Nephron (organoid): ENCODE measurements around the gene ACAD11.

Experiments
- H3K27ac Mint-ChIP-seq, 3 experiments: 2 replicates each; pipeline ENCODE4 v1.8.0; 2020; ENCODE audit warnings: mixed read lengths in 3 of 3, mild to moderate bottlenecking in 2 of 3, moderate library complexity in 1 of 3
- H3K27me3 Mint-ChIP-seq: 2 replicates; pipeline ENCODE4 v1.8.0; 2021; ENCODE audit warnings: low read depth, mild to moderate bottlenecking, moderate library complexity, mixed read lengths
- H3K36me3 Mint-ChIP-seq: 2 replicates; pipeline ENCODE4 v1.8.0; 2020; ENCODE audit warnings: low read depth, mixed read lengths
- H3K4me1 Mint-ChIP-seq: 2 replicates; pipeline ENCODE4 v1.8.0; 2020; ENCODE audit warnings: mixed read lengths
- H3K4me3 Mint-ChIP-seq, 3 experiments: 2 replicates each; pipeline ENCODE4 v1.8.0; 2020; ENCODE audit warnings: mild to moderate bottlenecking in 3 of 3, mixed read lengths in 3 of 3, moderate library complexity in 2 of 3
- H3K9me3 Mint-ChIP-seq: 2 replicates; pipeline ENCODE4 v1.8.0; 2020; ENCODE audit warnings: mixed read lengths
- CTCF ChIP-seq, 3 experiments: fragments of 200-600 bp; sonication (generic); IDR thresholded peaks; one replicate each; pipeline ENCODE4 v1.5.0; 2021; ENCODE audit warnings: antibody characterized with exemption in 3 of 3; ENCODE audit not compliant: unreplicated experiment in 3 of 3

Gene ACAD11

GRCh38 chr3:132681421-132681820, 21.8 kb upstream of the ACAD11 start:
- no peak for TF ChIP-seq CTCF (IDR thresholded peaks at IDR 0.05; ENCODE audit: unreplicated experiment in 3 of 3)
- no peak overlapping the region for H3K4me3 Mint-ChIP-seq
- H3K4me1 Mint-ChIP-seq, result no peaks in the 10 kb centered on the region
- H3K36me3 Mint-ChIP-seq, result peaks cover 54% of the 10 kb centered on the region
- H3K27ac Mint-ChIP-seq, result no peak overlapping the region
- H3K27me3 Mint-ChIP-seq, result no peaks in the 10 kb centered on the region
- no peaks in the 10 kb centered on the region for H3K9me3 Mint-ChIP-seq

GRCh38 chr3:132679911-132680310, 20.3 kb upstream of the ACAD11 start:
- Mint-ChIP-seq H3K9me3 (no peaks in the 10 kb centered on the region), H3K27ac (peak overlapping the region in 1 of 3 experiments; percentile 6), H3K4me1 (no peaks in the 10 kb centered on the region), H3K4me3 (no peak overlapping the region), H3K36me3 (peaks cover 57% of the 10 kb centered on the region), H3K27me3 (no peaks in the 10 kb centered on the region)
- no peak for TF ChIP-seq CTCF (IDR thresholded peaks at IDR 0.05; ENCODE audit: unreplicated experiment in 3 of 3)

GRCh38 chr3:132675408-132675807, 15.8 kb upstream of the ACAD11 start:
- no peaks in the 10 kb centered on the region for H3K4me1 Mint-ChIP-seq
- peaks cover 54% of the 10 kb centered on the region for H3K36me3 Mint-ChIP-seq
- TF ChIP-seq CTCF (IDR thresholded peaks at IDR 0.05; ENCODE audit: unreplicated experiment in 3 of 3), result no peak
- H3K27ac Mint-ChIP-seq, result no peak overlapping the region
- H3K9me3 Mint-ChIP-seq, result no peaks in the 10 kb centered on the region
- no peaks in the 10 kb centered on the region for H3K27me3 Mint-ChIP-seq
- H3K4me3 Mint-ChIP-seq, result no peak overlapping the region

GRCh38 chr3:132669256-132669777, 9.7 kb upstream of the ACAD11 start:
- Mint-ChIP-seq H3K36me3 (peaks cover 18% of the 10 kb centered on the region), H3K27ac (no peak overlapping the region), H3K4me3 (no peak overlapping the region), H3K9me3 (no peaks in the 10 kb centered on the region), H3K4me1 (no peaks in the 10 kb centered on the region), H3K27me3 (no peaks in the 10 kb centered on the region)
- TF ChIP-seq CTCF (IDR thresholded peaks at IDR 0.05; ENCODE audit: unreplicated experiment in 3 of 3), result no peak

GRCh38 chr3:132665230-132665745, 5.7 kb upstream of the ACAD11 start:
- no peaks in the 10 kb centered on the region for H3K9me3 Mint-ChIP-seq
- peaks cover 22% of the 10 kb centered on the region for H3K4me1 Mint-ChIP-seq
- TF ChIP-seq CTCF (IDR thresholded peaks at IDR 0.05; ENCODE audit: unreplicated experiment in 3 of 3), result no peak
- no peak overlapping the region for H3K4me3 Mint-ChIP-seq
- H3K27ac Mint-ChIP-seq, result no peak overlapping the region
- peaks cover 10% of the 10 kb centered on the region for H3K36me3 Mint-ChIP-seq
- H3K27me3 Mint-ChIP-seq, result no peaks in the 10 kb centered on the region

GRCh38 chr3:132662212-132662611, 2.6 kb upstream of the ACAD11 start:
- Mint-ChIP-seq H3K27me3 (no peaks in the 10 kb centered on the region), H3K4me1 (peaks cover 36% of the 10 kb centered on the region), H3K9me3 (no peaks in the 10 kb centered on the region), H3K4me3 (peak overlapping the region; percentile 54 to 97 (median 78)), H3K36me3 (peaks cover 3% of the 10 kb centered on the region), H3K27ac (peak overlapping the region in 1 of 3 experiments; percentile 7)
- TF ChIP-seq CTCF (IDR thresholded peaks at IDR 0.05; ENCODE audit: unreplicated experiment in 3 of 3), result no peak
